ENCODE data around the gene MYO7B.

DNA sequence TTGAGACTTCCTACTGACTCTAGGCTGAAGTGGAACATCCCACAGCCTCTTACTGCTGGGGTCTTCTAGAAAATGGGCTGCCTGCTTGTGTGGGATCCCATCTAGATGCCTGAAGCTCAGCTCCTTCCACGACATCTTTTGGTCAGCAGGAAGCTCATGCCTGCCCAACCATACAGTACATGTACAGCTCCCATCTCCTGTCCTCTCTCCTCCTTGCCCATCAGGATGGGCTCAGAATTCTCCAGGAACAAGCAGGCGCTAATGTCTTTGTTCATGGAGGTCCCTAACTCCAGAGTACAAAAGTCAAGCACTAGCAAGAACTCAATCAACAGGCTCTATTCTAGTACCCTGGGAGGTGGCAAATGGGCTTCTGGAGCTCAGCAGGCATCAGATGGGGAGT lies 78.8 kb downstream of the MYO7B start:
- TF ChIP-seq, protein P1, sequence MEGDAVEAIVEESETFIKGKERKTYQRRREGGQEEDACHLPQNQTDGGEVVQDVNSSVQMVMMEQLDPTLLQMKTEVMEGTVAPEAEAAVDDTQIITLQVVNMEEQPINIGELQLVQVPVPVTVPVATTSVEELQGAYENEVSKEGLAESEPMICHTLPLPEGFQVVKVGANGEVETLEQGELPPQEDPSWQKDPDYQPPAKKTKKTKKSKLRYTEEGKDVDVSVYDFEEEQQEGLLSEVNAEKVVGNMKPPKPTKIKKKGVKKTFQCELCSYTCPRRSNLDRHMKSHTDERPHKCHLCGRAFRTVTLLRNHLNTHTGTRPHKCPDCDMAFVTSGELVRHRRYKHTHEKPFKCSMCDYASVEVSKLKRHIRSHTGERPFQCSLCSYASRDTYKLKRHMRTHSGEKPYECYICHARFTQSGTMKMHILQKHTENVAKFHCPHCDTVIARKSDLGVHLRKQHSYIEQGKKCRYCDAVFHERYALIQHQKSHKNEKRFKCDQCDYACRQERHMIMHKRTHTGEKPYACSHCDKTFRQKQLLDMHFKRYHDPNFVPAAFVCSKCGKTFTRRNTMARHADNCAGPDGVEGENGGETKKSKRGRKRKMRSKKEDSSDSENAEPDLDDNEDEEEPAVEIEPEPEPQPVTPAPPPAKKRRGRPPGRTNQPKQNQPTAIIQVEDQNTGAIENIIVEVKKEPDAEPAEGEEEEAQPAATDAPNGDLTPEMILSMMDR (IDR thresholded peaks at IDR 0.05), result no peak
- TF ChIP-seq POLR2A (IDR thresholded peaks at IDR 0.05), result no peak
- no peak for TF ChIP-seq POLR2AphosphoS5 (IDR thresholded peaks at IDR 0.05)
- TF ChIP-seq EP300 (IDR thresholded peaks at IDR 0.05), result no peak

Data from gastroesophageal sphincter (tissue), 3 donors.